ENCODE data around the gene CCDC134. TPM values are rescaled to one million over a fixed set of nuclear protein-coding genes. Genes with fewer than 3 reads are reported as not detected.
A peak's percentile ranks its signal among the peaks of the same experiment; 100 is the strongest.
"Not testable (repeated sequence)": the region's sequence is repeated elsewhere in the genome, so short reads cannot be mapped to it uniquely, and the experiment has no call there.

Gene CCDC134
- total and polyA plus RNA-seq, 2 donors (not counting 1 experiment from before 2014, with no cell fraction given) = 3.0 to 13.7 TPM

GRCh38 chr22:41863472-41863871, 63.0 kb downstream of the CCDC134 start:
- H3K79me2 ChIP-seq (ENCODE audit: control insufficient read depth, insufficient read depth, low read length) = peaks cover 28% of the 10 kb centered on the region
- no peak overlapping the region for H3K9ac ChIP-seq (ENCODE audit: insufficient read depth, low read length)
- H3K9me3 ChIP-seq (ENCODE audit: control insufficient read depth, insufficient read depth, low read depth, low read length) = no peaks in the 10 kb centered on the region
- peaks cover 4% of the 10 kb centered on the region for H3K4me1 ChIP-seq (ENCODE audit: control insufficient read depth, extremely low read depth, insufficient read depth, low read length)
- H3K36me3 ChIP-seq (ENCODE audit: control insufficient read depth, insufficient read depth, low read length) = peaks cover 4% of the 10 kb centered on the region
- no peak overlapping the region for H3K27ac ChIP-seq (ENCODE audit: insufficient read depth, low read length)
- DNase-seq (ENCODE audit: low read depth in 2 of 2) = peak in 1 of 2 donors; percentile 80
- H3K4me3 ChIP-seq (replicated peaks in 1 of 4; ENCODE audit: control extremely low read depth in 1 of 4, insufficient read depth in 1 of 4, low read depth in 3 of 4, low read length in 4 of 4) = no peak overlapping the region
- TF ChIP-seq CTCF (conservative IDR thresholded peaks at IDR 0.05 in 1 of 2, IDR thresholded peaks at IDR 0.05 in 1 of 2; ENCODE audit: low read depth in 1 of 2, low read length in 2 of 2) = no peak
- no peak for TF ChIP-seq EZH2 (IDR thresholded peaks at IDR 0.05; ENCODE audit: low read length, missing control alignments)
- H4K20me1 ChIP-seq (ENCODE audit: control insufficient read depth, extremely low read depth, insufficient read depth, low read length) = peaks cover 5% of the 10 kb centered on the region
- no peak overlapping the region for H3K4me2 ChIP-seq (ENCODE audit: extremely low read depth, insufficient read depth, low read length)
- H3K27me3 ChIP-seq (ENCODE audit: control insufficient read depth, insufficient read depth, low read length) = no peaks in the 10 kb centered on the region
- H2AFZ ChIP-seq (ENCODE audit: low read length) = no peak overlapping the region

- H4K20me1 ChIP-seq (ENCODE audit: control insufficient read depth, extremely low read depth, insufficient read depth, low read length) = peaks cover 2% of the 10 kb centered on the region
- DNase-seq (ENCODE audit: low read depth in 2 of 2) = no peak
- peaks cover 14% of the 10 kb centered on the region for H3K79me2 ChIP-seq (ENCODE audit: control insufficient read depth, insufficient read depth, low read length)
- no peak overlapping the region for H3K27ac ChIP-seq (ENCODE audit: insufficient read depth, low read length)
- no peak overlapping the region for H2AFZ ChIP-seq (ENCODE audit: low read length)
- no peaks in the 10 kb centered on the region for H3K27me3 ChIP-seq (ENCODE audit: control insufficient read depth, insufficient read depth, low read length)
- H3K36me3 ChIP-seq (ENCODE audit: control insufficient read depth, insufficient read depth, low read length) = peaks cover 10% of the 10 kb centered on the region
- H3K9ac ChIP-seq (ENCODE audit: insufficient read depth, low read length) = no peak overlapping the region
- H3K4me2 ChIP-seq (ENCODE audit: extremely low read depth, insufficient read depth, low read length) = no peak overlapping the region
- no peak overlapping the region for H3K4me3 ChIP-seq (replicated peaks in 1 of 4; ENCODE audit: control extremely low read depth in 1 of 4, insufficient read depth in 1 of 4, low read depth in 3 of 4, low read length in 4 of 4)
- TF ChIP-seq CTCF (conservative IDR thresholded peaks at IDR 0.05 in 1 of 2, IDR thresholded peaks at IDR 0.05 in 1 of 2; ENCODE audit: low read depth in 1 of 2, low read length in 2 of 2) (no peak), EZH2 (IDR thresholded peaks at IDR 0.05; ENCODE audit: low read length, missing control alignments) (no peak)
- H3K4me1 ChIP-seq (ENCODE audit: control insufficient read depth, extremely low read depth, insufficient read depth, low read length) = no peaks in the 10 kb centered on the region
- no peaks in the 10 kb centered on the region for H3K9me3 ChIP-seq (ENCODE audit: control insufficient read depth, insufficient read depth, low read depth, low read length)
Measured at GRCh38 chr22:41868556-41868955, 68.1 kb downstream of the CCDC134 start.

- not testable (repeated sequence) for H3K4me1 ChIP-seq (ENCODE audit: control insufficient read depth, extremely low read depth, insufficient read depth, low read length); H3K9ac ChIP-seq (ENCODE audit: insufficient read depth, low read length); H3K27ac ChIP-seq (ENCODE audit: insufficient read depth, low read length); H3K4me3 ChIP-seq (replicated peaks in 1 of 4; ENCODE audit: control extremely low read depth in 1 of 4, insufficient read depth in 1 of 4, low read depth in 3 of 4, low read length in 4 of 4); DNase-seq (ENCODE audit: low read depth in 2 of 2); H4K20me1 ChIP-seq (ENCODE audit: control insufficient read depth, extremely low read depth, insufficient read depth, low read length); H3K27me3 ChIP-seq (ENCODE audit: control insufficient read depth, insufficient read depth, low read length); H3K79me2 ChIP-seq (ENCODE audit: control insufficient read depth, insufficient read depth, low read length); H3K4me2 ChIP-seq (ENCODE audit: extremely low read depth, insufficient read depth, low read length); H2AFZ ChIP-seq (ENCODE audit: low read length); H3K9me3 ChIP-seq (ENCODE audit: control insufficient read depth, insufficient read depth, low read depth, low read length)
- H3K36me3 ChIP-seq (ENCODE audit: control insufficient read depth, insufficient read depth, low read length) = peaks cover 12% of the 10 kb centered on the region
Measured at GRCh38 chr22:41870081-41870480, 69.6 kb downstream of the CCDC134 start.
